Bronchial epithelial cell (primary cell): ENCODE data around the gene PSMD1. TPM values are rescaled to one million over a fixed set of nuclear protein-coding genes. Genes with fewer than 3 reads are reported as not detected.

Experiments
- DNase-seq: peaks from one replicate; pipeline ENCODE4 v3.0.0-alpha.2; 2010; ENCODE audit warnings: low read depth
- FAIRE-seq: peaks from 2 replicates; lab custom pipeline; 2011; peaks lifted over from hg19 to GRCh38; lab: Jason Lieb, UNC
- H3K27me3 ChIP-seq: 2 replicates; pipeline ENCODE4 v1.5.1; 2011; ENCODE audit warnings: low read length; ENCODE audit not compliant: control insufficient read depth, insufficient read depth
- H3K36me3 ChIP-seq: 2 replicates; pipeline ENCODE4 v1.5.1; 2011; ENCODE audit warnings: low read length; ENCODE audit not compliant: control insufficient read depth, insufficient read depth
- H3K4me3 ChIP-seq: 2 replicates; pipeline ENCODE4 v1.5.1; 2011; ENCODE audit warnings: mild to moderate bottlenecking, low read depth, low read length, control low read depth
- total RNA-seq: library from RNA; depleted of rRNA; stranded (reverse); fragments of >200 nt; gene quantifications from 2 replicates; pipeline ENCODE4 v1.2.1, GENCODE V29; 2014
- TF ChIP-seq, protein P1 (sequence below): IDR thresholded peaks from 2 replicates; pipeline ENCODE4 v1.5.1; 2011; ENCODE audit warnings: mild to moderate bottlenecking, moderate library complexity, low read length, control low read depth, inconsistent platforms; ENCODE audit not compliant: insufficient read depth, severe bottlenecking

Gene PSMD1
- total RNA-seq, 1 donor from 2014 or later, result 69.5 TPM

DNA sequence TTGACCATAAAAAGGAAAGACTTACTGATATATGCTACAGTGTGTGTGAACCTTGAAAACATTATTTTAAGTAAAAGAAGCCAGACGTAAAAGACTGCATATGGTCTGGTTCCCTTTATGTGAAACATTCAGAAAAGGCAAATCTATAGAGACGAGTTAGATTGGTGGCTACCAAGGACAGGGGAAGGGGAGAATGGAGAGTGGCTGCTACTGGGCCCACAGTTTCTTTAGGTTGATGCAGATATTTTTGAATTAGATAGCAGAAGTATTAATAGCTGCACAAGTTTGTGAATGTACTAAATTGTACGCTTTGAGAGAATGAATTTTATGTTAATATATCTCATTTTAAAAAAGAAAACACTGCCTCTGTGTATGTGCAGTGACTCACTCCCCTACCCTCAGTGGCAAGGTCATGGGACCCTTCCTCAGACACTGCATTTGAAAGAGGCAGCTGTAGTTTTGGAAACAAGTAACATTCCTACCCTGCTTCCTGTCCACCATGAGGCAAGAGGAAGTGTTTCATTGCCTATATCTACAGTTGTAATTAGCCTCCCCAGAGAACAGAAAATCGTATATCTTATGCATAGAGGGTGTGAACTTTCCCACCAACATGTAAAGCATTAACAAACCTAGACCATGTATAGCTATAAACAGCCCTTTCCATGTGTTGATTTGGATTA lies 111.9 kb downstream of the PSMD1 start:
- Histone ChIP-seq H3K36me3 (peaks cover 9% of the 10 kb centered on the region), H3K27me3 (no peaks in the 10 kb centered on the region), H3K4me3 (no peak overlapping the region)
- FAIRE-seq, result no peak
- TF ChIP-seq, protein P1, sequence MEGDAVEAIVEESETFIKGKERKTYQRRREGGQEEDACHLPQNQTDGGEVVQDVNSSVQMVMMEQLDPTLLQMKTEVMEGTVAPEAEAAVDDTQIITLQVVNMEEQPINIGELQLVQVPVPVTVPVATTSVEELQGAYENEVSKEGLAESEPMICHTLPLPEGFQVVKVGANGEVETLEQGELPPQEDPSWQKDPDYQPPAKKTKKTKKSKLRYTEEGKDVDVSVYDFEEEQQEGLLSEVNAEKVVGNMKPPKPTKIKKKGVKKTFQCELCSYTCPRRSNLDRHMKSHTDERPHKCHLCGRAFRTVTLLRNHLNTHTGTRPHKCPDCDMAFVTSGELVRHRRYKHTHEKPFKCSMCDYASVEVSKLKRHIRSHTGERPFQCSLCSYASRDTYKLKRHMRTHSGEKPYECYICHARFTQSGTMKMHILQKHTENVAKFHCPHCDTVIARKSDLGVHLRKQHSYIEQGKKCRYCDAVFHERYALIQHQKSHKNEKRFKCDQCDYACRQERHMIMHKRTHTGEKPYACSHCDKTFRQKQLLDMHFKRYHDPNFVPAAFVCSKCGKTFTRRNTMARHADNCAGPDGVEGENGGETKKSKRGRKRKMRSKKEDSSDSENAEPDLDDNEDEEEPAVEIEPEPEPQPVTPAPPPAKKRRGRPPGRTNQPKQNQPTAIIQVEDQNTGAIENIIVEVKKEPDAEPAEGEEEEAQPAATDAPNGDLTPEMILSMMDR, result no peak
- DNase-seq, result no peak

DNA sequence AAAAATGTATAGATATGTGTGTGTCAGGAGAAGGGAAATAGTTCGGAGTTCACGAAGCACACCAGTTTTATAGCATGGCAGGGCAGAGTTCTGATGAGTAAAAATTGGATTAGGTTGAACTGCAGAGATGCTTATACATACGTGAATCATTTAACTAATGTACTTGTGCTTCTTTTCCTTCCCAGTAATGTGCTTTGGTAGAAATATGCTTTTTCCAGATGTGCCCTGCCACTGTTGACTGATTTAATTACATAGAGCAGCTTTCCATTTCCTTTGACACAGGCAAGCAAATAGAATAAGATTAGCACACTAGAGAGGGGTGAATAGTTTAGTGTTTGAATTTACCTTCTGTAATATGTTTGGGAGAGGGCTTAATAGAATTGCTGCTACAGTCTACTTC lies 112.8 kb downstream of the PSMD1 start:
- Histone ChIP-seq H3K27me3 (no peaks in the 10 kb centered on the region), H3K4me3 (no peak overlapping the region), H3K36me3 (peaks cover 9% of the 10 kb centered on the region)
- DNase-seq (no peak), FAIRE-seq (no peak)
- TF ChIP-seq, protein P1, result no peak

DNA sequence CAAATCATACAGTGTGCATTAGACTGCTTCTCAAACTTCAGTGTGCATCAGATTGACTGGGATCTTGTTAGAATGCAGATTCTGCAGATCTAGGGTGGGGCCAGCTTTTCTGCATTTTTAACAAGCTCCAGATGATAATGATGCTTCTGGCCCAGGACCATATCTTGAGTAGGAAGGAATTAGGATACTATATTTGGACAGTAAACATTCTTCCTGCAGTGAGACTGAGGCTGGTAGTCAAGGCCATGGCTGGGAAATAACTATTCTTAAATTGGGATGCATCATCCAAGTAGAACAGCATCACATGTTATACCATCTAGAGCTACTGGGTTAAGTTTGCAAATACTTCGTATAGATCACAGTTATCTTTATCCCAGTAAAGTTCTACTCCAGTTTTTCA lies 113.4 kb downstream of the PSMD1 start:
- TF ChIP-seq, protein P1, result no peak
- no peak for FAIRE-seq
- peaks cover 8% of the 10 kb centered on the region for H3K36me3 ChIP-seq
- H3K27me3 ChIP-seq, result no peaks in the 10 kb centered on the region
- no peak for DNase-seq
- H3K4me3 ChIP-seq, result no peak overlapping the region

DNA sequence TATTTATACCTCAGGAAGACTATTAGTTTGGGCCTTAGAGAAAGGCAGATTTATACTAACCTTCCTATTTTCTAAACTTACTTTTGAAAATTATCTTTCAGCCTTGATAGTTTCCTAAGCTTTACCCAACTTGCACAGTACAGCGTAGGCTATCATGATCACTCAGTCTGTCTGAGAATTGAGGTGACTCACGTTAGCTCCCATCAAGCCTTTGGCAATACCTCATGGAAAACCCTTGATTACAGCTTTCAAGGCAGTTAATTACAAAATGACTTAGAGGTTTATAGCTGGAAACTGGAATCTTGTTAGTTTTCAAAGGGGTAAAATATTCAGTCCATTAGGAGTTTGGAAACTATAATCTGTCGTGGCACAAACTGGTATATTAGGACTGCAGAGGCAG lies 115.4 kb downstream of the PSMD1 start:
- TF ChIP-seq, protein P1, result no peak
- no peaks in the 10 kb centered on the region for H3K27me3 ChIP-seq
- DNase-seq, result no peak
- peaks cover 5% of the 10 kb centered on the region for H3K36me3 ChIP-seq
- FAIRE-seq, result no peak
- H3K4me3 ChIP-seq, result no peak overlapping the region

DNA sequence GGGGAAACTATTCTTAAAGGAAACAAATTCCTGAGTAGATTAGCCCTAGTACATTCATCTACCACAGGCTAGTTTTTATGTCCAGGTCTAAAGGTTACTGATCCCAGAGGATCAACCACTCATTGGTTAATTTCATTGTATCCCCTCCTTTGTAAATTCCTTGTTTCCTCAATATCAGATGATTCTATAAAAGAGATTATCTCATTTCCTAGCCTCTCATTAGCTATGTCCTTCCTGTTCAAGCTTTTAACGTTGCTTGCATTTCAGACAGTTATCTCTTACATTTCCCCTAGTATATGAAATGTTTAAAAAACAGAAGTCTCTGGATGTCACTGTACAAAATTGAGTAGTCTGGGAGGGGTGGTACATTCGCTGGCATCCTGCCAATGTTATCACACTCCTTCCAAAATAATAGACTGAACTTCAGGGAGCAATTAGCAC lies 117.6 kb downstream of the PSMD1 start:
- H3K27me3 ChIP-seq, result no peaks in the 10 kb centered on the region
- FAIRE-seq, result no peak
- H3K36me3 ChIP-seq, result peaks cover 2% of the 10 kb centered on the region
- TF ChIP-seq, protein P1, result no peak
- H3K4me3 ChIP-seq, result no peak overlapping the region
- no peak for DNase-seq

DNA sequence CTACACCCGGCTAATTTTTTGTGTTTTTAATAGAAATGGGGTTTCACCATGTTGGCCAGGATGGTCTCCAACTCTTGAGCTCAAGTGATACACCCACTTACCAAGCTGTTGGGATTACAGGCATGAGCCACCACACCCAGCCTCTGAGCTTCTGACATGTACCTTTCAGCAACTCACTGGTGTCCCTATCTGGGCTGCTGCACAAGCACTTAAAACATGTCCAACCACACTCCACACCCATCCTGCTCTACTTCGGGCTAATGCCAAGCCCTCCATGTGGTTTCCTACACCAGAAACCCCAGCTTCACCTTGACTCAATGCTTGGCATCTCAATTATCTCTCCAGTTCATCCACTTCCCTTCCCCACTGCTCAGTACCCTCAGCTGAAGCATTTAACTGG lies 119.4 kb downstream of the PSMD1 start:
- TF ChIP-seq, protein P1, result no peak
- FAIRE-seq (no peak), DNase-seq (no peak)
- no peaks in the 10 kb centered on the region for H3K36me3 ChIP-seq
- H3K4me3 ChIP-seq, result no peak overlapping the region
- no peaks in the 10 kb centered on the region for H3K27me3 ChIP-seq
